ENCODE measurements around the gene NLGN1.

Gene NLGN1

GRCh38 chr3:174247687-174248152 lies 850.2 kb downstream of the NLGN1 start:
- no peak for DNase-seq

GRCh38 chr3:174251681-174252080 lies 854.1 kb downstream of the NLGN1 start:
- no peak for DNase-seq

- no peak for DNase-seq
These were observed 855.8 kb downstream of the NLGN1 start for GRCh38 chr3:174253196-174253823.

- DNase-seq, result no peak
These were observed 856.4 kb downstream of the NLGN1 start for GRCh38 chr3:174253940-174254339.

GRCh38 chr3:174255454-174255853 lies 857.9 kb downstream of the NLGN1 start:
- DNase-seq, result no peak

- no peak for DNase-seq
These were observed 868.9 kb downstream of the NLGN1 start for GRCh38 chr3:174266476-174266875.

GRCh38 chr3:174268061-174268460 lies 870.5 kb downstream of the NLGN1 start:
- no peak for DNase-seq

- DNase-seq, result no peak
These were observed 871.0 kb downstream of the NLGN1 start for GRCh38 chr3:174268586-174268985.

- DNase-seq, result no peak
These were observed 873.3 kb downstream of the NLGN1 start for GRCh38 chr3:174270841-174271240.

- DNase-seq, result no peak
These were observed 877.8 kb downstream of the NLGN1 start for GRCh38 chr3:174275336-174275735.

- no peak for DNase-seq
These were observed 879.3 kb downstream of the NLGN1 start for GRCh38 chr3:174276826-174277225.

- no peak for DNase-seq
These were observed 880.5 kb downstream of the NLGN1 start for GRCh38 chr3:174278094-174278493.

GRCh38 chr3:174280186-174280585 lies 882.6 kb downstream of the NLGN1 start:
- DNase-seq, result no peak

- DNase-seq, result no peak
These were observed 887.8 kb downstream of the NLGN1 start for GRCh38 chr3:174285242-174285864.

GRCh38 chr3:174287705-174288104 lies 890.2 kb downstream of the NLGN1 start:
- DNase-seq, result no peak

GRCh38 chr3:174294616-174295015 lies 897.1 kb downstream of the NLGN1 start:
- no peak for DNase-seq

GRCh38 chr3:174295306-174296092 lies 898.0 kb downstream of the NLGN1 start:
- DNase-seq, result no peak

- DNase-seq, result no peak
These were observed 905.3 kb downstream of the NLGN1 start for GRCh38 chr3:174302746-174303315.

GRCh38 chr3:174303907-174304560 lies 906.5 kb downstream of the NLGN1 start:
- DNase-seq, result no peak

- DNase-seq, result no peak
These were observed 911.2 kb downstream of the NLGN1 start for GRCh38 chr3:174308736-174309135.

GRCh38 chr3:174310475-174310983 lies 913.0 kb downstream of the NLGN1 start:
- no peak for DNase-seq

GRCh38 chr3:174315225-174315624 lies 917.7 kb downstream of the NLGN1 start:
- DNase-seq, result no peak

- DNase-seq, result no peak
These were observed 919.5 kb downstream of the NLGN1 start for GRCh38 chr3:174317005-174317404.

Measured in activated CD4-positive, alpha-beta T cell treated with anti-CD3 and anti-CD28 coated beads, Interleukin-2, amount 50 U/mL, for 16 hours (primary cell).